ENCODE data around the gene ZNF524.

- TF ChIP-seq, protein P1, sequence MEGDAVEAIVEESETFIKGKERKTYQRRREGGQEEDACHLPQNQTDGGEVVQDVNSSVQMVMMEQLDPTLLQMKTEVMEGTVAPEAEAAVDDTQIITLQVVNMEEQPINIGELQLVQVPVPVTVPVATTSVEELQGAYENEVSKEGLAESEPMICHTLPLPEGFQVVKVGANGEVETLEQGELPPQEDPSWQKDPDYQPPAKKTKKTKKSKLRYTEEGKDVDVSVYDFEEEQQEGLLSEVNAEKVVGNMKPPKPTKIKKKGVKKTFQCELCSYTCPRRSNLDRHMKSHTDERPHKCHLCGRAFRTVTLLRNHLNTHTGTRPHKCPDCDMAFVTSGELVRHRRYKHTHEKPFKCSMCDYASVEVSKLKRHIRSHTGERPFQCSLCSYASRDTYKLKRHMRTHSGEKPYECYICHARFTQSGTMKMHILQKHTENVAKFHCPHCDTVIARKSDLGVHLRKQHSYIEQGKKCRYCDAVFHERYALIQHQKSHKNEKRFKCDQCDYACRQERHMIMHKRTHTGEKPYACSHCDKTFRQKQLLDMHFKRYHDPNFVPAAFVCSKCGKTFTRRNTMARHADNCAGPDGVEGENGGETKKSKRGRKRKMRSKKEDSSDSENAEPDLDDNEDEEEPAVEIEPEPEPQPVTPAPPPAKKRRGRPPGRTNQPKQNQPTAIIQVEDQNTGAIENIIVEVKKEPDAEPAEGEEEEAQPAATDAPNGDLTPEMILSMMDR (IDR thresholded peaks at IDR 0.05; ENCODE audit: low read length): no peak
- TF ChIP-seq EZH2 (optimal IDR thresholded peaks at IDR 0.05; ENCODE audit: low read depth, low read length): no peak
Observed at GRCh38 chr19:55576746-55577145, 23.3 kb upstream of the ZNF524 start.
